ENCODE results near the gene TEX10. TPM values are rescaled to one million over a fixed set of nuclear protein-coding genes. Genes with fewer than 3 reads are reported as not detected.

Gene TEX10
- polyA plus RNA-seq, 12 donors = 22.3 to 33.2 (median 27.3) TPM; not detected in 1

DNA sequence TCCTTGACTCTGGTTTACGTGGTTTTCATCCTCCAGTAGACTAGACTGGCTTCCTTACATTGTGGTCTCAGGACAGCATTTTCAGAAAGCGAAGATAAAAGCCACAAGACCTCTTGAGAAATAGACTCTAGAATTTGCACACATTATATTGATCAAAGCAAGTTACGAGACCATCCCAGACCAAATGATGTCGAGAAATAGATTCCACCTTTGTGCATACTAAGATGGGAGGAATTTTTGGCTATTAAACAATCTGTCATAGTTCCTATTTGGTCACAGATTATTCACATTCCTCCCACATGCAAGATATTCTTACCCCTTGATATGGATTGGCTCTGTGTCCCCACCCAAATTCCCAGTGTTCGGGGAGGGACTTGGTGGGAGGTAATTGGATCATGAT is 65.6 kb downstream of the TEX10 start:
- DNase-seq = no peak

DNA sequence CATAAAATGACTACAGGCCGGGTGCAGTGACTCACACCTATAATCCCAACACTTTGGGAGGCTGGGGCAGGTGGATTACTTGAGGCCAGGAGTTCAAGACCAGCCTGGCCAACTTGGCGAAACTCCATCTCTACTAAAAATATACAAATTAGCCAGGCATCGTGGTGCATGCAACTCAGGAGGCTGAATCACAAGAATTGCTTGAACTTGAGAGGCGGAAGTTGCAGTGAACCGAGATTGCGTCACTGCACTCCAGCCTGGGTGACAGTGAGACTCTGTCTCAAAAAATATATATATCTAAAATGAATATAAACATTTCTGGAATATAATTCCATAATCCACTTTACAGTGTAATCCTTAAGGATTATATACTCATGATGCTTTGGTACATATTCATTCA is 66.5 kb downstream of the TEX10 start:
- DNase-seq = no peak

DNA sequence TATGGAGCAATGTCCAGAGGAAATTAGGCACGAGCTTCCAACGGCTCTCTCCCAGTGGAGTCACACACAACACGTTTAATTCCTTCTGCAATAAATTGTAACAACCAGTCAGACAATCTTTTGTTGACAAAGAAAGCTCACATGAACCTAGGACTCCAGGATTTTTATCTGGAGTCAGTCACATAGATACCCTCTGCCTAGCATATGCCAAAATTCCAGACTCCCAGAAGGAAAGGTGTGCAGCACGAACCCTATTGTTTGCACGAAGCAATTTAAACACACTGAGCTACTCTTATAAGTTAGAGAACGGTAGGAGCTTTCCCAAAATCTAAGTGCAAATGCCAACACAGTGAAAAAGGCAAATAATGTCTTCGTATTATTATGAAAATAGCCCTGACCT is 67.1 kb downstream of the TEX10 start:
- no peak for DNase-seq

DNA sequence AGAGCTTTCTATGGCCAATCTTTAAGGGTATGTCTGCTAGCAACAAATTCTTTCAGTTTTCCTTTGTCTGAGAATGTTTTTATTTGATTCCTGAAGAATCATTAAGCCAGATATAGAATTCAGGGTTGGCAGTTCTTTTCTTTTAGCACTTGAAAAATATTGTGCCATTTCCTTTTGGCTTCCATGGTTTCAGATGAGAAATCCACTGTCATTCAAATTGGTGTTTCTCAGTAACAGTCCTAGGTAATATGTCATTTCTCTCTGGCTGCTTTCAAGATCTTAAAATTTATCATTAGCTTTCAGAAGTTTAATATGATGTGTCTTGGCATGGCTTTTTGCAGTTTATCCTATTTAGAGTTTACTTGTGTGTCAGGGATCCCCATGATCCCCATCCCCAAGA is 67.7 kb downstream of the TEX10 start:
- no peak for DNase-seq

DNA sequence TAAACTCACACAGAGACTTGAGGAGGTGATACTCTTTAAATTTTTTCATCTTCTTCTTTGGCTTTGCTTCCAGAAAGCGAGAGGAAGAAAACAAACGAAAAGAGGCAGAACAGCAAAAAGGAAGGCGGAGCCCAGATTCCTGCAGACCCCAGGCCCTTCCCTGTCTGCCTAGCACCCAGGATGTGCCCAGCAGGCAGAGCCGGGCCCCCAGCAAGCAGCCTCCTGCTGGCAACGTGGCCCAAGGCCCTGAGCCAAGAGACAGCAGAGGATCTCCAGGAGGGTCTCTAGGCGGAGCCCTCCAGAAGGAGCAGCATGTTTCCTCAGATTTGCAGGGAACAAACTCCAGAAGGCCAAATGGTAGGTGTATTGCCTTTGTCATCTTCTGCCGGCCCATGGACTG is 68.5 kb downstream of the TEX10 start:
- DNase-seq = no peak

DNA sequence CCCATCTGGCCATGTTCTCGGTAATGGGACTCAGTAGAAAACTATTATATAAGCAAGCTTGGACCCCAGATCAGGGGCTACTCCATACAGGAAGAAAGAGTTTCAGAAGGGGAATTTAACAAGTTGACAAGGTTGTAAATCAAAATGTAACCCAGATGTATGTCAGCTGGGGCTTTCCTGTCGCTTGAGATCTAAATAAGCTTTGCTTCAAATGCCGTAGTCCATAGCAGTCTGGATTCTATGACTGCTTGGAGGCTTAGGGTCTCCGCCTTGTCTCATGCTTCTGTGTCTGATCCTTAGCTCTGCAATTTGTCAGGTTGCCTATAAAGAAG is 70.4 kb downstream of the TEX10 start:
- no peak for DNase-seq

DNA sequence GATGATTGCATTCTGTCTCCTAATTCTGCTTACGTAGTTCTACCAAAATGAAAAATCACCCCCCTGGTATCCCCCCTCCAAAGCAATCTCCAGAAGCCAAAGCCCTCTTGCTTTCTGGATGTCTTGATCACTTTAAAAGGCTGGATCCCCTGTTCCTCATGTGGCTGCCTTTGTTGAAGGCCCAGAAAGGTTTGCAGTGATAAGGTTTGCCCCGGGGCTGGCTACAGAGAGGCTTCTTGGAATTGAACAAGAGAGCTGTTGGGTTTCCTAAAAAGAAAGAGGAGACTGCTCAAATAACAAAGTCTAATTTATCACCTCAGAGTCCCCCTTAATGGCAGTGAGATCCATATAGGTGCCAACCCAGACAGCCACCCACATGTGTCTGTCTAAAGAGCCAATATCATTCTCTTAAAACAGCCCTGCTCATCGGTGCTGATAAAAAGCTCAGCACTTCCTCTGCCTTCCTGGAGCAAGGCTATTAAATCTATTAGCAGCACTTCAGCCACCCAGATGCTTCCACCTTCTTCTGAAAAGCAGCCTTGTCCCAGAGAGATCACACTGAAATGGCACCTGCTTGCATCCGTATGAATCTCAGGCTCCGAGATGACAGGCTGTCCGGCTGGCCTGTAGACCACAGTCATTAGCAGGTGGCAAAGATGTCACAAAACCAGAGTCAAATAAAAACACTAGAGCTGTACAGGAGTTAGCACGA is 70.9 kb downstream of the TEX10 start:
- no peak for DNase-seq

DNA sequence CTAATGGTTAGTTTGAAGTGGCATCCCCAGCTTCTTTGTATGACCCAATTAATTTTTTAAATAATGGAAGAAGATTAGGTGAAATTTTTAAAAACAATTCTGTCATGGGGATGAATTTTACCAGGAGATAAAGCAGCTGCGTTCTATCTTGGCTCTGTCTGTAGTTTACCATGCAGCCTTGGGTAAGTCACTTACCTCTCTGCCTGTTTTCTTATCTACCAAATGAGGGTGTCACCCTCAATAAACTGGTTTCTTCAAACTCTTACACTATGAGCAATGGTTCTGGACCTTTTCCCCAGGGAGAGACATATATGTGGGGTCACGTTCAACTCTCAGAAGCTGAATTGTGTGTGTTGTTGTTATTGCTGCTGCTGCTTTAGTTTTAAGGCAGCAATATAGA is 71.7 kb downstream of the TEX10 start:
- no peak for DNase-seq

DNA sequence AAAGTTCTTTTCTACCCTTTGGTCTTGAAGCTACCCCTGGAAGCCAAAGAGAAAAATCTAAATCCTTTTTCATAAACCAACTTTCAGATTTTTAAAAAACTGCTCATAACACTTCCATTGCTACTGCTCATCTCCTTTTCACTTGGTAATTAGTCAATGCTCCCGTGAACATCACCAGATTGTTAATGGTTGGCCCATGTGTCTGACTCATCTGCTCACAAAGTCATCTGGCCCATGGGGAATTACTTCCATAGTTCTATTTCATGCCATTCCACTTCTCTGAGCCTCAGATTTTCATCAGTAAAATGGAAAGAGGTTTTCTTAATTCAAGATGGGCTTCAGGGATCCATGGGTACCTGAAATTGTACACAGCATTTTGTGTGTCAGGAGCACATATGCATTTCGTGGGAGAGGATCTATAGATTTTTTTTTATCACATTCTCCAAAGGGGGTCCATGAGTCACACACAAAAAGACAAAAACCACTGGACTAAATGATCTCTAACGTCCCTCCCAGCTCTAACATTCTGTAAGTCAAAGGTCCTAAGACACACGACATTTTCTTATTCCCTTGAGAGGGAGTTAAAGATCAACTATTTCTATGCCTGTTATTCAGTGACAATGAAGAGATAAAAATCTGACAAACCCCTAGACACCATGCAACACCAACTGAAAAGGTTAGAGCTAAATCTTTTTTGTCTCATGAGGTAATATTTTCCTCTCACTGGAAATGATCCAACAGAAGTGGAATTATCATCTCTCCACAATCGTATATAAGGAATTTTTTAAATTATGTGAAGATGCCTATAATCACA is 75.4 kb downstream of the TEX10 start:
- DNase-seq = no peak

DNA sequence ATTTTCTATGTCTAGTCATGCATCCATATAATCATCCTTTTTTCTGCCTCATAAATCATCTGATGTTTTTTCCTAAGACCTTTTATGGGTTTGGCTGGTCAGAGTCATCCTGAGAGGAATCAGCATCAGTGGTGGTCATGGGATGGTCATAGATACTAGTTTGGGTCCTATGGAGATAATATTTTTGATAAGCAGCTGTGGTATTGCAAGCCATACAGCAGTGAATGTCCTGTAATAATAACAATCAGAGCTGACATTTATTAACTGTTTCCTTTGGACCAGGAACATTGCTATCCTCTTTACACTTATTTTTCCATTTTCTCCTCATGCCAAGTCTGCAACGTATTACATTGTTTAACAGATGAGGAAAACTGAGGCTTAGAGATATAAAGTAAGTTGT is 83.1 kb downstream of the TEX10 start:
- no peak for DNase-seq

DNA sequence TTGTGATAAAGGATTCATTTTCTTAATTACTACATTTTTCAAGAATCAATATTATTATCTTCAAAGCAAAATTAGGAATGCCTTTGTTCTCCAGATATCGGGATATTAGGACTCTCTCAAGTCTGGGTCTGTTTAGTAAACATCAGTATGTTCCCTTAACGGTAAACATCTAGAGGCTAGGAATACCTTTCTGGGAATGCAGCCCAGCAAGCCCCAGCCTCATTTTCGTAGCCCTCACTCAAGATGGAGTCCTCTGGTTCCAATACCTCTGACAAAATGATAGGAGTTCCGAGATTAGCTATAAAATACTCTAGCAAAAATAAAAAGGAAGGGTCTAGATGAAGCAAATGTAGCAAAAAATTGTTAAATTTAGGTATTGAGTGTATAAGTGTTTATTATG is 84.5 kb downstream of the TEX10 start:
- no peak for DNase-seq

DNA sequence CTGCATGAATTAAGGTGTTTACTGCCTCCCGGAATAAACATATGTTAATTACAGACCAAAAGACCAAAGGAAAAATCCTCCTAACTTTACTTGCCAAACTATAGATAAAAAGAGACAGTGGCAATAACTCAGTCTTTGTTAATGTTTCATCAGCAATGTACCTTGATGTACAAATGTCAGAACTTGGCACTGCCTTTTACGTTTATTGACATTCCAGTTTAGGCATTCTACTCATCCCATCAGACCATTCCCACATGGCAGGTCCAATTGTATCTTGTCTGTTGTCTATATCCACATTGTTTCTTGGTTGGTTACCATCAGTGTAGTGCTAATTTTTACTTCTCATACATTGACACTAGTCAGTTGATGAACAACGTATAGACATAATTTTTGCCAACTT is 85.5 kb downstream of the TEX10 start:
- DNase-seq = no peak

Other genes starting within 250 kb of the TEX10 start
- gene MSANTD3, start 74.2 kb upstream of the TEX10 start, polyA plus RNA-seq (ENCODE audit: insufficient read length in 12 of 12) = 10 to 100 TPM in 11 of 12 donors, not detected in 1; 13.5 to 21.9 (median 16.5) TPM
- 1 to 10 TPM in 7 of 12 donors, under 1 TPM in 3, not detected in 2; 0.49 to 5.3 (median 1.4) TPM for gene TMEFF1, start 120.2 kb upstream of the TEX10 start, polyA plus RNA-seq (ENCODE audit: insufficient read length in 12 of 12)
- gene CAVIN4, start 225.1 kb upstream of the TEX10 start, polyA plus RNA-seq (ENCODE audit: insufficient read length in 12 of 12) = 100 to 1,000 TPM in 10 of 12 donors, 10 to 100 TPM in 1, not detected in 1; 72.0 to 315 (median 255) TPM

All from muscle of arm (tissue), 12 donors.